COLO668 (cell line): ENCODE results near the gene HDAC5.
"Not testable (repeated sequence)": the region's sequence is repeated elsewhere in the genome, so short reads cannot be mapped to it uniquely, and the experiment has no call there.

Experiments
- DNase-seq: peaks from one replicate; lab custom pipeline; 2025; ENCODE audit not compliant: unreplicated experiment; lab: John Stamatoyannopoulos, UW

HDAC5 gene

DNA sequence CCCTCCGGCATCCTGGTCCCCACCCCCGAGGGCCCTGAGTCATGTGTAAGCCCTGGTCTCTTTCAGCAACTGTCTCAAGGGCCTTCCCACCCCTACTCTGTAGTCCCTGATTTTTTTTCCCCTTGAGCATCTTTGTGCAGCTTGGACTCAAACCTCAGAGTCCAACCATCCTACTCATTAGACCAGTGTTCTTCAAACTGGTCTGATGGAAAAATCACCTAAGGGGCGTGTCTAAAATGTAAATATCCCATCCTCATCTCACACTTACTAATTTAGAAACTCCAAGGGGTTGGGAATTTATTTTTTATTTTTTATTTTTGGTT, 52.3 kb downstream of the HDAC5 start:
- DNase-seq = no peak

DNA sequence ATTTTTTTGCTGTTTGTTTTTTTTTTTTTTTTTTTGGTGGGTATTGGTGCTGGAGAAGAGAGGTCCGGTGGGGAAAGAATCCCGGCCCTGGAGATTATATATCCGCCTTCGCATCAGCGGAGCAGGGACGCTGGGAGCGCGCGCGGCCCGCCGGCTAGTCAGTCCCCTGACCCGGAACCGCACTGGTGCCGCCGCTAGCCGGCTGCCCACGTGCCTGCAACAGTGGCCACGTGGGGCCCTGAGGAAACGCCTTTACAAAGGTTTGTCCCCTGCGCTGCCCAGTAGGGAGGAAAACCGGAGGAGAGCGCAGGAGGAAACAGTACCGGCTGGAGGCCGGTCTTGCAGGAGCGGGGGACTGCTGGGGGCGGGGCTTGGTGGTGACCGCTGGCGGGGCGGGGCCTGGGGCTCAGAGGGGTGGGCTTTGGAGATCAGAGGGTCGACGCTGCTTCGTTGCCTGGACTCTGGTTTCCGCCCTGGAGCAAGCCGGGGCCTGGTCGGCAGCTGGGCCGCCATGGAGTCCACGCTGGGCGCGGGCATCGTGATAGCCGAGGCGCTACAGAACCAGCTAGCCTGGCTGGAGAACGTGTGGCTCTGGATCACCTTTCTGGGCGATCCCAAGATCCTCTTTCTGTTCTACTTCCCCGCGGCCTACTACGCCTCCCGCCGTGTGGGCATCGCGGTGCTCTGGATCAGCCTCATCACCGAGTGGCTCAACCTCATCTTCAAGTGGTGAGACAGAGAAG, 52.8 kb downstream of the HDAC5 start, which contains the start of gene G6PC3:
Gene G6PC3 (plus strand): TSS at position 281 of the 743 bp plus-strand sequence. CDS start 231 bp downstream, at position 512.
- DNase-seq = peak; percentile 92

DNA sequence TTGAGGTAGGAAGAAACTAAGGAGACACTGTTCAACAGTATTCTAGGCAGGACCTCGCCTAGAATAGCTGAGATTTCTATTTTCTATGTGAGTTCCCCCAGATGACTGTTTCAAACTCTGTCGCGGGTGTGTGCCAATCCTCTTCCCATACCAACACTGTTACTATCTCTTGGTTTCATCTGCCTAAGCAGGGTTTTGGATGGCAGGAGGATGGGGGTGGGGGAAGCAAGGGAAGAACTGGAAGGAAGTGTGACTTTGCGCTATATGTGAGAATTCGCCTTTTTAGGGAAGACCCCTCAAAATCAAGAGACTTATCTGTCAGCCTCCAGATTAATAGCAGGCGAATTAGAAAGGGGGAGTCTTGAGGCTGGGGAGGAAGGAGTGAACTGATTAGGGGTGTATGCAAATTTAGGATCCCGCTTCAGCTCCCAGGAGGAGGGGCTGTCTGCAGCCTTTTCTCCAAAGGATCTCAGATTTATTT, 53.4 kb downstream of the HDAC5 start:
- DNase-seq = no peak

DNA sequence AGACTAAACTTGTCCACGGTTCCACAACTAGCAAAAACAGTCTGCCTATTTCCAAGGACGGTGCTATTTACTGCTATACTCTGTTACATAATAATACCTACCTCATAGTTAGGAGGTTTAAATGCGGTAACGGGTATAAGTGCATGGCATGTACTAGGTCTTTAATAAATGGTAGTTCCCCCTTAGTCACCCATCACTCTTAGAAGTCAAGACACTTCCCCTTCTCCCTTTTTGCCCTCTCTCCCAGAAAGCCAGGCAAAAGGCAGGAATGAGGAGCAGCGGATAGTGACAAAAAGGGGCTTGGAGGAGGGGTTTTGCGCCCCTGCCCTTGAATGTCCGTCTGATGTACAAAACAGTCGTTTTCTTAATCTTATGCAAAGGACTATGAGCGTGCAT, 55.9 kb downstream of the HDAC5 start:
- DNase-seq = no peak

DNA sequence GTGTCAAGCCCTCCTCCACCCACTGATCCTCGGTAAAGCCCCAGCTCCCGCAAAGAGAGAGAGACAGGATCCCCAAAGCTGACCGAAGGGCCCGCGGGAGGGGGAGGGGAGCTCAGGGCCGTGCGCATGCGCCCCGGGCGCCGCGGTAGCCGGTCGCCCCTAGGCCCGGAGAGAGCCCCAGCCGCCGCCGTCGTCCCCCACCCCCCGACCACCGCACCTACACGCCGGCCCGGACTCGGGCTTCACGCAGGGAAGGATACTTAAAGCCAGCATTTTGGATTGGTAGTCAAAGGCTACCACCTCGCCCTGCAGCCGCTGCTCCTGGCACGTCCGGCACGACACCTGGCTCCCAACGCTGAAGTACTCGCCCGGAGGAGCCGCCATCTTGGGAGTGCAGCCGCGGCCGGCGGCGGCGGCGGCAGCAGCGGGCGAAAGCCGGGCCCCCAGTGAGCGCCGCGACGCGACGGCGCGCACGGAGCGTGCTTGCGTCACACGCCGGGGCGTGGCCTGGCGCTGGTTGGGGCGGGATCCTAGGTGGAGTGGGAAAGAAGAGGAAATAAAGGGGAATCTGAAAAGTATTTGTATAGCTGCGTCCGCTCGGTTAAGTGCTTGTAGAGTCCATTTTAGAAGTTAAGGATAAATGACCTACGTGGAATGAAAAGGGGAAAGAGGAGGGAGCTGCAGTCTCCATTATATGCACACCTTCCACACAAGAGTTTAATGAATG, 57.1 kb downstream of the HDAC5 start, which contains the start of gene LSM12:
Gene LSM12 (minus strand): TSS at position 468 of the 727 bp plus-strand sequence. CDS start 84 bp downstream, at position 384.
- DNase-seq = peak; percentile 90

DNA sequence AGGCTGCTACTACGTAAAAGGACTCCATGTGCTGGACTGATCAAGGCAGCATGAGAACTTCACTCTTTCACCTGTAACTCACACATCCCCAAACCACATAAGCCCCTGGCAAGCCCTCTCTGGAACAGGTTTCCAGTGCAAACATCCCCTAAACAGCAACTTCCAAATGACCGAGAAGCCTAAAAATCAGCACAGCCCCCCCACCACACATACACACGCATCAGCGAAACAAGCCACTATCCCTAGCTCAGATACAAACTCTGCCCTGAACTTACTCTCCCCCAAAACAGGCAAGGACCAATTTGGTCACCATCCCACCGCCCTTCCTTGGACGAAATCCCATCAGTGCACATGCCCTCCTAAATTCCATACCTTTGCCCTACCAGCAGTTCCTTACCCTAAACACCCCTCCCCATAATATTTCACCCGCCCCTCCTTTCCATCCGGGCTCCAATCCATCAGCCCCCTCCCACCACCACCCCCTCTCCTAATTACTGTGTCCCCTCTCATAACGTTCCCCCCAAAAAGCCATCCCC, 57.7 kb downstream of the HDAC5 start:
- DNase-seq = no peak

DNA sequence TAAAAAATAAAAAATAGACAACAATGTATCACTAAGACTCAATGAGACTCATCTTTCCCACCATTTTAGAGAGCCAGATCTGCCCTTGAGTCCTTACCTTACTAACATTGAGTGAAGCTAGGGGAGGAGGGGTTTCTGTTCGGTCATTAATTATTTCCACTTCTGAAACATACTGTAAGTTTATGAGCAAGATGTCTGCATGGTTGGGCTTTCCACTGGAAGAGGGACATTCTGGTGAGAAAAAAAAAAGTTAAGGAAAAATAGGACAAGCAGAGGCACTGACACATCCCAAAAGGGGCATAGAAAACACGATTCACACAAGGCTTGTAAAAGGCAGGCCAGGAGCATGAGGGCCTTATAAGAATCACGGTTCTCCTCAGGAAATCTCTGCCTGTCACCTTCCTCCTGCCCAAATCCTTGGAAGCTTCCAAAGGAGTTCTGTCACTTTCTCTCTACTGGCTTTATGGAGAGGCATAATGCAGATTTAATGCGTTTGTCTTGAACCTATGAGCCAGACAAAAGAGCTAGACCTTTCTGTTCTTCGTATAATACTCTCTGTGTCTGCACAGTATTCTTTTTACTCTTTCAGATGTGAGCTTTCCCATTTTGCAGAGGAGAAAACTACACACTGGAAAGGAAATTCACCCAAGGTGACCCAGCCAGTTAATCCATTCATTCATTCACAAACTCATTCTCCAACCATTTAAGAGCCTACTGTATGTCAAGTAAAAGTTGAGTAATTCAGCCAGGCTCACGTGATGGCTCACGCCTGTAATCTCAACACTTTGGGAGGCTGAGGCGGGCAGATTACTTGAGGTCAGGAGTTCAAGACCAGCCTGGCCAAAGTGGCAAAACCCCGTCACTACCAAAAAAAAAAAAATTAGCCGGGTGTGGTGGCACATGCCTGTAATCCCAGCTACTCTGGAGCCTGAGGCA, 59.5 kb downstream of the HDAC5 start:
- no peak for DNase-seq

DNA sequence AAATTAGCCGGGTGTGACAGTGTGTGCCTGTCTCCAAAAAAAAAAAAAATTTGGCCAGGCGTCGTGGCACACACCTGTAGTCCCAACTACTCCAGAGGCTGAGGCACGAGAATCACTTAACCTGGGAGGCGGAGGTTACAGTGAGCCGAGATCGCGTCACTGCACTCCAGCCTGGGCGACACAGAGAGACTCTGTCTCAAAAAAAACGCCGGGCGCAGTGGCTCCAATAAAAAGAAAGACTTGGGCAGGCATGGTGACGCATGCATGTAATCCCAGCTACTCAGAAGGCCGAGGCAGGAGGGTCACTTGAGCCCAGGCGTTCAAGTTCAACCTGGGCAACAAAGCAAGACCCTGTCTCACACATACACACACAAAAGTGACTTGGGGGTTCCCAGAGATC, 60.6 kb downstream of the HDAC5 start:
- DNase-seq = no peak

DNA sequence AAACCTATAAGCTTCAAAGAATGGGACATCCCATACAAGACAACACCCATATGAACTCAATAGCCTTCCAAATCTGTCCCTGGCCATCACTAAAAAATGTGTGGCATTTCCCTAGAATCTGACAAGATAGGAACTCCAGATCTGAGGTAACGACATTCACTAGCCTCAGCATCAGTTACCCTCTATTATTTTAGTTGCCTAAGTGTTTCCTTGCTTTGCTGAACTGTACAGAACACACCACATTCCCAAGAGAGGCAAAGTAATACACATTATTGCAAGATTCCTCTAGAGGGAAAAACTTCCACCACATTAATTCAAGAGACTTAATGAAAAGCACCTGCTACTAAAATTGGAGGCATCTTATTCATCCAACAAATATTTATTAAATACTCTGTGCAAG, 62.0 kb downstream of the HDAC5 start:
- no peak for DNase-seq

DNA sequence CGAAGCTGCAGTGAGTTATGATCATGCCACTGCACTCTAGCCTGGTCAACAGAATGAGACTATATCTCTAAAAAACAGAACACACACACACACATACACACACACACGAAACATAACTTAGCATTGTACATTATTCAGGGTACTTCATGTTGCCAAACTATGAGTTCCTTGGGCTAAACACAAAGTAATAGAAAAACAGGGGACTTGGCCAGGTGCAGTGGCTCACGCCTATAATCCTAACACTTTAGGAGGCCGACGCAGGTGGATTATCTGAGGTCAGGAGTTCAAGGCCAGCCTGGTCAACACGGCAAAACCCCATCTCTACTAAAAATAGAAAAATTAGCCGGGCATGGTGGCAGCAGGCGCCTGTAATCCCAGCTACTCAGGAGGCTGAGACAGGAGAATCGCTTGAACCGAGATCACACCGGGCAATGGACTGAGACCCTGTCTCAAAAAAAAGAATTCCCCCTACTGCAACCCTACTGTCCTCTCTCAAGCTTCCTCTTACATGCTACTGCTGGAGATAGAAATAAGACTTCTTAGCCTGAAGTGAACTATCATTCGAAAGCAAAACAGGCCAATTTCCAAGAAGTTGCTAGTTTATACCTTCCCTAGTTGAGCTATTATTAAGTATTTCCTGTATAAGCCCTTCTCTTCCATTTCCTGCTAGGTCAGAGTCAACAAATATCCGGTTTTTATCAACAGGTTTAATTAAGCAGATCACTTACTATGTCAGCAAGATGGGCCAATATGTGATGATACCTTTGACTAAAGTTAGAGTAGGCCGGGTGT, 64.1 kb downstream of the HDAC5 start:
- DNase-seq = no peak

DNA sequence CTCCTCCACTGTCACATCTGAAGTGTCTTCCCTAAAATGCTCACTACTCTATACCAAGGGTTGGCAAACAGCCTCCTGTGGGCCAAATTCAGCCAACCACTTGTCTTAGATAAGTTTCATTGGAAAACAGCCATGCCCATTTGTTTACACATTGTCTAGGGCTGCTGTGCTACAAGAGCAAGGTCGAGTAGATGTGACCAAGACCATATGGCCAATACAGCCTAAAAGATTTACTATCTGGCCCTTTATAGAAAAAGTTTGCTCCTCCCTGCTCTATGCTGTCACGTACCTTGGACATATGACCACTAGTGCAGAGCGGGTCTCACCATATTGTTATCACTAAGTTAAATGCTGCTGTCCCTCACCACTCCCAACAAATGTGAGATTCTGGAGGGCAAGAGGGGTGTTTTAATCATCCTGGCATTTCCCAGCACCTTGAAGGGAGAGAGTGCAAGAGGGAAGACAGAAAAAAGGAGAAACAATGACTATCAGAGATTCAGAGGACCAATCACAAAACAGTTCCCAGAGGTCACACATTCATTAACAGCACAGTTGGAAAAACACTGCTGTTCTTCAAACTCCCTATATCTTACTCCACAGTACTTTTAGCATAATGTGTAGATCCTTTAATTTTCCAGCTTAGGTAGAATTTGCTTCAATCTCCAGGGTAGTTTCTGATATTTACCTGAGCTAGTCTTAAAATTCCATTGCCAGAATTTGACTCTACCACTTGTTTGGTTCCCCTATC, 70.1 kb downstream of the HDAC5 start:
- no peak for DNase-seq

DNA sequence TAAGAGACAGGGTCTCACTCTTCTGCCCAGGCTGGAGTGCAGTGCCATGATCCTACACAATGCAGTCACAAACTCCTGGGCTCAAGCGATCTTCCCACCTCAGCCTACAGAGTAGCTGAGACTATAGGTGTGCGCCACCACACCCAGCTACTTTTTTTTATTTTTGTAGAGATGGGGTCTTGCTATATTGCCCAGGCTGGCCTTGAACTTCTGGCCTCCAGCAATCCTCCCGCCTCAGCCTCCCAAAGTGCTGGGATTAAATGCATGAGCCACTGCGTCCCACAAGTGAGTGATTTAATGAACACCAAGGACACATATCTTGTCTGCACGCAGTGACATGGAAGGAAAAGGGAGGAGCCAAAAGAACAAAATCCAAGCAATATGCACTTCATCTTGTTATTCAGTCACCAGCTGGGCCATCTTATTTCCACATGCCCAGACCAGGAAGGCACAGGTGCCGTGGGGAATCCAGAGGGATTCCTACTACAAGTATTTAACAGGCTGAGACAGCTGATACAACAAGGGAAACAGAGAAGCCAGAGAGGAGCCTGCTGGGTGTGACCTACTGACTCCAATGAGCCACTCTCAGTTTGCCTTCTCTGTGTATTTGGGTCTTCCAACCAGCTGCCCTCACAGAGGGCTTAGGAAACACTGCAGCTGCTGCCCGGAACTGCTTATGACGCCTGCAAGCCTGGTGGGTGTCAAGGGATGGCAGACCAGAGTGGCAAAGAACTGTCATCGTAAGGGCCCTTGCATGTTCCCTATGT, 74.0 kb downstream of the HDAC5 start:
- DNase-seq = no peak

DNA sequence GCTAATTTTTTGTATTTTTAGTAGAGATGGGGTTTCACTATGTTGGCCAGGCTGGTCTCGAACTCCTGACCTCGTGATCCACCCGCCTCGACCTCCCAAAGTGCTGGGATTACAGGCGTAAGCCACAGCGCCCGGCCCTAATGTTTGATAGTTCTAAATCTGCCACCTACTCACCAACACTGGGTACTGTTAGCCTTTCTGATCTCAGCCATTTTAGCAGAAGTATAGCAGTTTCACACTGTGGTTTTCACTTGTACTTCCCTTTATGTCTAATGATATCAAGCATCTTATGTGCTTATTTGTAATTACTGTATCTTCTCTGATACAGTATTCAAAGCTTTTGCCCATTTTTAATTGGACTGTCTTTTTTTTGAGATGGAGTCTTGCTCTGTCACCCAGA, 76.5 kb downstream of the HDAC5 start:
- DNase-seq = not testable (repeated sequence)

DNA sequence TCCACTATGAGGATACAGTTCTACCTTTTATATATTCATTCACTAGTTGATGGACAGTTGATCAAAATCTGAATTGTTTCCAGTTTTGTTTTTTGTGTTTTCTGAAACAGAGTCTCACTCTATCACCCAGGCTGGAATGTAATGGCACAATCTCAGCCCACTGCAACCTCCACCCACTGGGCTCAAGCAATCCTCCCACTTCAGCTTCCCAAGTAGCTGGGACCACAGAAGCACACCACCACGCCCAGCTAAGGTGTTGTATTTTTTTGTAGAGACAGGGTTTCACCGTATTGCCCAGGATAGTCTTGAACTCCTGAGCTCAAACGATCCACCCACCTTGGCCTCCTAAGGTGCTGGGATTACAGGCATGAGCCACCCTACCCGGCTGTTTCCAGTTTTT, 78.0 kb downstream of the HDAC5 start:
- no peak for DNase-seq

DNA sequence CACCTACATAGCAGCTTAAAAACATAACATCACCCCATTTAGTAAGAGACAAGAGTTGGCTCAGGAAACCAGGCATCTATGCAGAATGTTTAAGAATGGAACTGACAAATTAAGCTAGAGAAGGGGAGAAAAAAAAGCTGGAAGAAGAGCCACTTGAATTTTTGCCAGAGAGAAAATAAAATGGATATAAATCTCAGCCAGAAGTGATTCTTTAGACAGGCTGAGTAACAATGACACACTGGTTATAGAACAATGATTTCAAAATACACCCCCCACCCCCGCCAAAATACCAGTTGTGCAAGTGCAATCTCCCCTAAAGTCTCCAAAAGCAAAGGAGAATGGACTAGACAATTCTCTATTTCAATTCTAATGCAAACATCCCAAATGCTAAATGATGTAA, 79.4 kb downstream of the HDAC5 start:
- DNase-seq = no peak

DNA sequence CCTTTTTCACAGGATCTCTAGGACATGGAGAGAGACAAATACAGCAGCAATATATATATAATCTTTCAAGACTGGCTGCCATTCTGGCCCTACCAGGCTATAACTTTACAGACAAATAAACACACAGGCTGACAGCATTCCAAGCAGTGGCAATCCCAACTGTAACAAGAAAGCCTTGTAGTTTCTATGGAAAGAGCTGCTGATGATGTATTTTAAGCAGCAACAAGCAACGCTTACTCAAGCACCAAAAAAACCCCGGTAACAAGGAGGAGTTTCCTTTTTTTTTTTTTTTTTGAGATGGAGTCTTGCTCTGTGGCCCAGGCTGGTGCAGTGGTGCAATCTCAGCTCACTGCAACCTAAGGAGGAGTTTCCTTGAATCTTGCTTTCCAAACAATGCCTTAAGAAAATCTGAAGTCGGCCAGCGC, 80.2 kb downstream of the HDAC5 start:
- DNase-seq = no peak

DNA sequence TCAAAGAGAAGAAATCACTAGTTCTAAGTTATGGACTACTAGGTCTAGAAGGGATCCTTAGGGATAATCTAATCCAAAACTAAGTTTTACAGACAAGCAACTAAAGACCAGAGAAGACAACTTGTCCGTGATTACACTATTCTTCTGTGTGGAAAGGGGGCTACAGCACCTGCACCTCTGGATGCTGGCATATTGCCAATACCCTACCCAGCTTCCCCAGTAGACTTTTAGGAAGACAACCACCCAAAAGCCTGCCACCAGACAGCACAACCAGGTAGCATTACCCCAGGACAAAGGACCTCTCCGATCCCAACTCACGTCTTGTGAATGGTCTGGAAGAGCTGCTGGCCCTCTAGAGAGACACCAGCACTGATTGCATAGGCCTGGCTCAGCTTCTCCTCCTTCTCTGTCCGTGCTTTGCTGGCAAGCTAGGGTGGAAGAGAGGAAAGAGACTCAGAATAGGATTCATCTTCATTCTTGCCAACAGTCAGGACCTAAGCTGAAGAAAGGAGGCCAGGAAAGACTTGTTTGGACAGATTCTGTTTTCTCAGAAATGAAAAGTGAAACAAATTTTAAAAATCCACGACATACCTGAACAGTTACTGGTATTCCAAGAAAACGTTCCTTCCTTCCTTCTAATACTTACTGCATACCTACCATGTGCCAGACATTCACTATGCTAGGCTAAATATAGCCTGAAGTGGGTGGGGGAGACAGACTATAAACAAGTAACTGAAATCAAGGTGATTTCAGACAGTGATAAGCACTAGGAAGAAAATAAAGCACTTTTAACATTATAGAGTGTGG, 83.4 kb downstream of the HDAC5 start:
- no peak for DNase-seq

DNA sequence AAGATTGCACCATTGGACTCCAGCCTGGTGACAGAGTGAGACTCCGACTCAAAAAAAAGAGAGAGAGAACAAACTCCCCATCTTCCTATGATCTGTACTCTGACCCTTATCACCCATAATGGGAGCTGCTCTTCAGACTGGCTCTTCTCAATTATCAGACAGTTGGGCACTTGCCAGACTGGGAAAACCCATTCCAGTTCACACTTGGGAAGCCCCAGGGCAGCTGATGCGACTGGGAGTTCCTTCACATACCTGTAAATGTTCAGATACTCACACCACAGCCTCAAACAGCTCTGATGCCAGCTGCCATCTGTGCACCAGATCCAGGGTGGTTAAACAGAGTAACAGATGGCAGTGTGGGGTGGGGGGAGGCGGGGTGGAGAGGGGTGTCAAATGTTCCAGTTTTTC, 84.8 kb downstream of the HDAC5 start:
- no peak for DNase-seq
